Psoas muscle (tissue), 8 donors: ENCODE results near the gene ZBTB46. TPM values are rescaled to one million over a fixed set of nuclear protein-coding genes. Genes with fewer than 3 reads are reported as not detected.

ENCODE experiments used
- ATAC-seq, 4 donors: fragments of 200-7000 bp; cut with Tn5 transposase; one replicate each; pipeline ENCODE4 v1.9.1; 2020; ENCODE audit warnings: moderate library complexity in 3 of 4, mild to moderate bottlenecking in 2 of 4
- DNase-seq, 2 donors: peaks; one replicate each; pipeline ENCODE4 v3.0.0-alpha.2; 2020
- H3K27ac ChIP-seq: fragments of 200-600 bp; one replicate; pipeline ENCODE4 v1.8.0; 2022
- H3K27me3 ChIP-seq, 3 donors: fragments of 200-600 bp in 1 of 3; one replicate each; pipeline versions ENCODE4 v1.6.1 to v1.8.0; 2013 to 2022; ENCODE audit warnings: low read length in 2 of 3, mild to moderate bottlenecking in 2 of 3, moderate library complexity in 1 of 3; ENCODE audit not compliant: insufficient read depth in 3 of 3
- H3K36me3 ChIP-seq, 2 donors: fragments of 200-600 bp in 1 of 2; one replicate each; pipeline versions ENCODE4 v1.6.1 to v1.8.0; 2013 to 2022; ENCODE audit warnings: low read depth in 1 of 2, mild to moderate bottlenecking in 1 of 2, moderate library complexity in 1 of 2; ENCODE audit not compliant: insufficient read depth in 1 of 2
- H3K4me1 ChIP-seq: fragments of 200-600 bp; one replicate; pipeline ENCODE4 v1.8.0; 2022
- H3K4me3 ChIP-seq: fragments of 200-600 bp; one replicate; pipeline ENCODE4 v1.8.0; 2022; ENCODE audit warnings: mild to moderate bottlenecking
- H3K9me3 ChIP-seq: fragments of 200-600 bp; one replicate; pipeline ENCODE4 v1.8.0; 2022
- CTCF ChIP-seq: fragments of 200-600 bp; IDR thresholded peaks from one replicate; pipeline ENCODE4 v1.8.0; 2022; ENCODE audit warnings: antibody characterized with exemption
- WGBS, 3 donors: extraction: QIAGEN DNeasy Blood & Tissue Kit; methylation state at CpG; one replicate each; pipeline versions ENCODE4 v1.1.6 to v1.1.7; 2013; 5-methylcytosine and 5-hydroxymethylcytosine counted together
- intact Hi-C, 2 donors: fragments of 100-400 bp; cut with DNase I; formaldehyde crosslinking; loops; one replicate each; pipeline versions ENCODE4 v1.11.0 to v1.14.2; 2022
- polyA plus RNA-seq, 3 donors: library from polyadenylated mRNA; stranded (reverse); fragments of 200-250 nt; gene quantifications; one replicate each; pipeline ENCODE4 v1.2.3, GENCODE V29; 2013
- total RNA-seq, 4 donors: library from RNA; stranded (reverse); fragmentation: NEBNext Ultra II Directional in 2 of 4; extraction: Animal tissue kit (Norgen Biotek cat#: 25700) in 2 of 4; gene quantifications; one replicate each; pipeline versions ENCODE4 v1.2.1 to v1.2.4, GENCODE V29; 2021 to 2023
- donor health status: healthy with polysubstance abuse.
- donor health status: DM: no; HTN: no; CAD: no; lungs with moderate emphysema.
- donor health status: Bipolar disorder and iron deficiency.
- donor health status: healthy.
- donor health status: DM: yes; HTN: yes; CAD: no.
- donor health status: DM: no; HTN: no; CAD: no.
- donor health status: DM: no; HTN: no; CAD: no.
- donor health status: DM: yes; HTN: yes; CAD: no.

Gene ZBTB46
- total and polyA plus RNA-seq, 7 donors = 1.3 to 6.4 (median 4.5) TPM

GRCh38 chr20:63831646-63831992 lies 555 bp upstream of the ZBTB46 start:
- Histone ChIP-seq H3K9me3 (no peaks in the 10 kb centered on the region), H3K36me3 (no peaks in the 10 kb centered on the region), H3K4me3 (peak overlapping the region; percentile 68), H3K27ac (peak overlapping the region; percentile 60), H3K4me1 (peaks cover 16% of the 10 kb centered on the region), H3K27me3 (peaks cover 0 to 20% (median 0%) of the 10 kb centered on the region in 3 donors)
- intact Hi-C loops = no loop called here
- TF ChIP-seq CTCF = no peak
- WGBS, 3 donors = 0 to 1% (median 0%) methylated on average over 25 to 55 of the region's 55 CpGs
- DNase-seq (no peak), ATAC-seq (no peak)

- ATAC-seq = no peak
- no peak for TF ChIP-seq CTCF
- DNase-seq = no peak
- peak overlapping the region; percentile 50 for H3K27ac ChIP-seq
- H3K4me1 ChIP-seq = peaks cover 16% of the 10 kb centered on the region
- peak overlapping the region; percentile 69 for H3K4me3 ChIP-seq
- 2 to 7% (median 2%) methylated on average over 40 to 99 of the region's 99 CpGs for WGBS, 3 donors
- no peaks in the 10 kb centered on the region for H3K9me3 ChIP-seq
- intact Hi-C loops = loop anchor here in 1 of 2 donors (2.0 kb wide), 1 partner anchor 29 kb away; no protein-coding TSS in a partner anchor
- H3K27me3 ChIP-seq = peaks cover 0 to 20% (median 0%) of the 10 kb centered on the region in 3 donors
- H3K36me3 ChIP-seq = no peaks in the 10 kb centered on the region
Measured at GRCh38 chr20:63829945-63830835, 874 bp downstream of the ZBTB46 start.

- Histone ChIP-seq H3K9me3 (no peaks in the 10 kb centered on the region), H3K4me3 (peak overlapping the region; percentile 69), H3K27ac (no peak overlapping the region), H3K4me1 (peaks cover 15% of the 10 kb centered on the region), H3K36me3 (no peaks in the 10 kb centered on the region), H3K27me3 (peaks cover 0 to 20% (median 0%) of the 10 kb centered on the region in 3 donors)
- no peak for TF ChIP-seq CTCF
- ATAC-seq = no peak
- 30 to 34% (median 33%) methylated on average over 10 of the region's 10 CpGs for WGBS, 3 donors
- intact Hi-C loops = loop anchor here in 1 of 2 donors (2.0 kb wide), 1 partner anchor 29 kb away; no protein-coding TSS in a partner anchor
- DNase-seq = no peak
Measured at GRCh38 chr20:63829603-63829944, 1.5 kb downstream of the ZBTB46 start.

GRCh38 chr20:63828951-63829350 lies 2.1 kb downstream of the ZBTB46 start:
- Histone ChIP-seq H3K27me3 (peaks cover 0 to 20% (median 0%) of the 10 kb centered on the region in 3 donors), H3K4me1 (peaks cover 11% of the 10 kb centered on the region), H3K27ac (no peak overlapping the region), H3K36me3 (no peaks in the 10 kb centered on the region), H3K9me3 (no peaks in the 10 kb centered on the region), H3K4me3 (peak overlapping the region; percentile 69)
- no peak for TF ChIP-seq CTCF
- no peak for DNase-seq
- intact Hi-C loops = loop anchor here in 1 of 2 donors (2.0 kb wide), 1 partner anchor 30 kb away; no protein-coding TSS in a partner anchor
- WGBS, 3 donors = 70 to 78% (median 72%) methylated on average over 10 of the region's 10 CpGs
- no peak for ATAC-seq
